HG03103 (cell line): Measurements from ENCODE around the gene ALAS1.
"Not testable (repeated sequence)": the region's sequence is repeated elsewhere in the genome, so short reads cannot be mapped to it uniquely, and the experiment has no call there.

Source experiments
- ATAC-seq: cut with Tn5 transposase; IDR thresholded peaks from one replicate; pipeline ENCODE4 v1.9.1; 2021; ENCODE audit warnings: low read depth; ENCODE audit not compliant: unreplicated experiment

Gene ALAS1

GRCh38 chr3:52176180-52176752 lies 21.7 kb upstream of the ALAS1 start:
- no peak for ATAC-seq

- ATAC-seq = no peak
Observed at GRCh38 chr3:52176951-52177700, 20.8 kb upstream of the ALAS1 start.

GRCh38 chr3:52177701-52178042 lies 20.3 kb upstream of the ALAS1 start:
- ATAC-seq = no peak

- ATAC-seq = not testable (repeated sequence)
Observed at GRCh38 chr3:52178126-52178525, 19.8 kb upstream of the ALAS1 start.

- no peak for ATAC-seq
Observed at GRCh38 chr3:52178537-52178936, 19.4 kb upstream of the ALAS1 start.

- no peak for ATAC-seq
Observed at GRCh38 chr3:52181543-52181942, 16.4 kb upstream of the ALAS1 start.

GRCh38 chr3:52182196-52182595 lies 15.8 kb upstream of the ALAS1 start:
- no peak for ATAC-seq

- ATAC-seq = no peak
Observed at GRCh38 chr3:52182691-52183090, 15.3 kb upstream of the ALAS1 start.

GRCh38 chr3:52183786-52184445 lies 14.0 kb upstream of the ALAS1 start:
- ATAC-seq = no peak

GRCh38 chr3:52184690-52185089 lies 13.3 kb upstream of the ALAS1 start:
- ATAC-seq = no peak

- no peak for ATAC-seq
Observed at GRCh38 chr3:52185311-52185710, 12.6 kb upstream of the ALAS1 start.

- no peak for ATAC-seq
Observed at GRCh38 chr3:52185837-52186236, 12.1 kb upstream of the ALAS1 start.

GRCh38 chr3:52186729-52187128 lies 11.2 kb upstream of the ALAS1 start:
- ATAC-seq = no peak

GRCh38 chr3:52188556-52188955 lies 9.4 kb upstream of the ALAS1 start:
- ATAC-seq = no peak

GRCh38 chr3:52190294-52191074 lies 7.5 kb upstream of the ALAS1 start:
- ATAC-seq = no peak

- ATAC-seq = no peak
Observed at GRCh38 chr3:52191663-52192062, 6.3 kb upstream of the ALAS1 start.

- ATAC-seq = no peak
Observed at GRCh38 chr3:52193065-52193464, 4.9 kb upstream of the ALAS1 start.

GRCh38 chr3:52194485-52195290 lies 3.3 kb upstream of the ALAS1 start:
- no peak for ATAC-seq

- no peak for ATAC-seq
Observed at GRCh38 chr3:52195291-52195597, 2.7 kb upstream of the ALAS1 start.

GRCh38 chr3:52195823-52196331 lies 2.1 kb upstream of the ALAS1 start:
- no peak for ATAC-seq
